ENCODE data around the gene FAF2. TPM values are rescaled to one million over a fixed set of nuclear protein-coding genes. Genes with fewer than 3 reads are reported as not detected.

Gene FAF2
- total and polyA plus RNA-seq, 2 donors (not counting 3 experiments of a cell fraction or from before 2014, with no cell fraction given) = 27.9 to 43.5 TPM

GRCh38 chr5:176552332-176552869 lies 104.2 kb downstream of the FAF2 start:
- CTCF ChIA-PET = interaction anchor here (0.9 to 1.0 kb wide), 2 partner anchors 10 kb away, joined by 3 to 5 read pairs; no protein-coding TSS in a partner anchor
- no peak for TF ChIP-seq POLR2AphosphoS5 (IDR thresholded peaks at IDR 0.05; ENCODE audit: insufficient read depth, low read depth, low read length)
- TF ChIP-seq JUN (IDR thresholded peaks at IDR 0.05; ENCODE audit: borderline replicate concordance, insufficient read depth, insufficient read length, low read depth) = no peak
- TF ChIP-seq MAX (IDR thresholded peaks at IDR 0.05; ENCODE audit: insufficient read depth, insufficient read length) = no peak
- no peak for TF ChIP-seq EZH2 (IDR thresholded peaks at IDR 0.05; ENCODE audit: borderline replicate concordance, low read depth, low read length, severe bottlenecking)
- TF ChIP-seq CTCF (IDR thresholded peaks at IDR 0.05; ENCODE audit: extremely low read depth in 1 of 2, insufficient read depth in 1 of 2, low read depth in 1 of 2, low read length in 2 of 2) = no peak
- H3K9ac ChIP-seq (replicated peaks; ENCODE audit: extremely low read depth, insufficient read depth, low read length) = no peak overlapping the region

More at GRCh38 chr5:176552332-176552869, 104.2 kb downstream of the FAF2 start:
- no TSS peak for BruUV-seq (replicated peaks)
- Histone ChIP-seq H3K27me3 (ENCODE audit: control insufficient read depth in 2 of 2, insufficient read depth in 2 of 2, low read length in 2 of 2) (no peaks in the 10 kb centered on the region), H3K4me2 (ENCODE audit: insufficient read depth, low read length) (no peak overlapping the region), H3K36me3 (ENCODE audit: control insufficient read depth in 2 of 2, extremely low read depth in 1 of 2, insufficient read depth in 2 of 2, low read length in 2 of 2) (no peaks in the 10 kb centered on the region), H3K79me2 (ENCODE audit: control insufficient read depth, insufficient read depth, low read length) (no peaks in the 10 kb centered on the region), H3K4me1 (ENCODE audit: control insufficient read depth, extremely low read depth, insufficient read depth, low read length) (no peaks in the 10 kb centered on the region), H3K27ac (ENCODE audit: insufficient read depth, low read depth, low read length) (no peak overlapping the region), H3K9me1 (replicated peaks; ENCODE audit: control insufficient read depth, extremely low read depth, insufficient read depth, low read length) (no peaks in the 10 kb centered on the region), H2AFZ (ENCODE audit: low read depth, low read length) (no peak overlapping the region), H3K9me3 (replicated peaks; ENCODE audit: control insufficient read depth, insufficient read depth, low read length) (no peaks in the 10 kb centered on the region), H3K4me3 (replicated peaks in 1 of 3; ENCODE audit: insufficient read depth in 1 of 3, low read depth in 1 of 3, low read length in 3 of 3) (no peak overlapping the region), H4K20me1 (replicated peaks; ENCODE audit: control insufficient read depth, extremely low read depth, insufficient read depth, low read length) (no peaks in the 10 kb centered on the region)
- intact Hi-C loops (cut with micrococcal nuclease) (no loop called here), dilution Hi-C loops (cut with MboI; ENCODE audit: extremely low pct_ligation_motif_present, low sequenced_read_pairs) (no loop called here)
- no peak for DNase-seq (ENCODE audit: low read depth, low spot score)
- POLR2A ChIA-PET = no interaction called here
- no peak for FAIRE-seq

Measured in endothelial cell of umbilical vein (primary cell).